GM15510 (cell line): ENCODE data around the gene CREB5.

Experiments
- POLR2A ChIP-seq: IDR thresholded peaks from 3 replicates; pipeline ENCODE4 v1.6.1; 2011; ENCODE audit warnings: borderline replicate concordance; ENCODE audit not compliant: insufficient read length; ENCODE audit errors: extremely low read depth

The CREB5 gene

DNA sequence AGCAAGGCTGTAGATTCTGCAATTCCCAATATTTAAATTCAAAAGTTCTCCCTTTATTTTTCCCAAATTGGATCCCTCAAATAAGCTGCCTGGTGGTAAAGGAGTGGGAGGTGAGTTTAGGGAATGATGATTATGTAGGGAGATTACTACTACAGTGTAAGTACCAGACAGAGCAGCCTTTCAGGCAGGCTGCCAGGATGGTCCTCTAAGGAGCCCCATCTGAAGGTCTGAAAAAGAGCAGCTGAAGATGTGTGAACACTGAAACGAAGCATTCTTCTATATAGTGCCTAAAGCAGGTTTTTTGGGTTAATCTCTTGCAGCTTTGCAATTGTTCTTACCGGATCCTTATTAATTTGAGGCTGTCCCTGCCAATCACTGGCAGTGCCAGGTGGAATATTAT, 84.7 kb downstream of the CREB5 start:
- TF ChIP-seq POLR2A = no peak

GRCh38 chr7:28498636-28499035, 86.3 kb downstream of the CREB5 start:
- TF ChIP-seq POLR2A = no peak

DNA sequence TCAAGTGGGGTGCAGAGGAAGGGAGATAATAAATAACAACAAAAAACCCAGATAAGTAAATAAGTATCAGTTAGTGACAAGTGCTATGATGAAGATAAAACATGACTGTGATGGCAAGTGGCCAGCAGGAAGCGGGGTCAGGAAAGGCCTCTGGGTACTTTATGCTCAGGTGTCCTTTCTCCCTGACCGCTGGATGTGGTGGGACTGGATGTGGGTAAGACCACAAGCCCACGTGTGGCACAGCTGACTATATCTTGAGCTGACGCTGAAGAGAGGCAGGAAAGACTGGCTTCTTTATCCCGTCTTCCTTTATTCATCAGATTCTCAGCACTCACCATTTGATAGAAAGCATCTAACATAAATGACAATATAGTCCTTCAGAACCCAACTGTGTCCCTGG, 87.8 kb downstream of the CREB5 start:
- no peak for TF ChIP-seq POLR2A

DNA sequence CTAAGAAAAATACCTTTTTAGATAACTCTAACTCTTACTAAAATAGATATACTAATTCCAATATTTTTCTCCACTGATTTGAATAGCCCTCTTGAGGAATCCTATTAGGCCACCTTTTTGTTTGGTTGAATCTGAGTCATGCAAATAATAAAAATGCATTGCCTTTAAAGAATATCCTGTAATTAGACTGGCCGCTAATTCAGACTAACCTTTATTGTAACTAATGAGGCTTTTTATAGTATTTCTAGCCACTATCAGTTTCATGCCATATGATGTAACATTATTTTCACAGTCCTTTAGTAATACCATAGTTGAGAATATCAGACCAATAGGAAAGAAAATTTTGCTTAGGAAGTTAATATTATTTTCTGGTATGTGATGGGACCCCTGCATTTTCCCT, 90.1 kb downstream of the CREB5 start:
- no peak for TF ChIP-seq POLR2A

DNA sequence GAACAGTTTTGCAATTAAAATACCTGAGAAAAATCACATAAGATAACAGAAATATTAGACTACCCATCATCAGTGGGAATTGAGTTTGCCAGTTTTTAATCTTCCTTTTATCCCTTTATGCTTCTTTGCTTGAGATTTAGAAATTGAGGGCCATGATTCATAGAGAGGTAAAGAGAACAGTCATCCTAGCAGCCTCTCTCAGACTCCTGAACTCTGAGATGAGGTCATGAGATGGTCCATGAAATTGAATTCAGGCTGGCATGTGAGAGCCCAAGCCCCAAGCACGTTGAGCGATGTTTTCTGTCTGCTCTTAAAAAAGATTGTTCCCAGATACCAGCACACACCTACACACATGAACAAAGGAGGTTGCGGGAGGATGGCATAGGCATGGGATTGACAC, 91.1 kb downstream of the CREB5 start:
- TF ChIP-seq POLR2A = no peak

DNA sequence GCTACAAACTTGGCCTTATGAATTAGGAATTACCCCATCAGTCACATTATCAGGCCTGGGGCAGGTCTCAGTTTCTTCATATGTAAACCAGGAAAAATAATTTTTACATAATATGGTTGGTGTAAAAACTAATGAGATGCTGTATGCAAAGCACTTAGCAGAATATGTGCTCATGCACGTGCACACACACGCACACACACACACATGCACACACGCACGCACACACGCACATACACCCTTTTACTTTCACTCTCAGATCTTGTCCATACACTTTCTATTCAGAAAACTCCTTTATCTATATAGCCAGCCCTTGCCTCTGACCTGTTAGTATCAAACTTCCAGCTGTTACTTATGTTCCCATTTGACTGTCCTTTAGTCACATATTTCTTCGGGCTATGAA, 92.7 kb downstream of the CREB5 start:
- TF ChIP-seq POLR2A = no peak

DNA sequence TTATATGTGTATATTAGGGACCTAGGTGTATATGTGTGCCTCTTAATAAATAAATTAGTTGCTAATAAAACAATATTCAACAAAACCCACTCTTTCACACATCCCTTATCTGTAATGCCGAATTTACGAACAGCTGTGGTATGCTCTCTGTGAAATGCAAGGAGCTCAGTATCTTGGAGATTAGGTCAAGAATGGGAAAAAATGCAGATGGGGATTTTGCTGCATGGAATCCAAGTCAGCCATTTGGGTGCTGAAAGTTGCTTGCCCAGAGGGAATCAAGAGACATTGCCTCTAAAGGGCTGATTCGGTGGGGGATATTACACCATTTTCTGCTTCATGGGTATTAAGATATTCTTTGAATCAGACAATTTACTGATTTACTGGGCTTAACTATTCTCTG, 93.5 kb downstream of the CREB5 start:
- no peak for TF ChIP-seq POLR2A

- TF ChIP-seq POLR2A = no peak
Measured at GRCh38 chr7:28507525-28508282, 95.4 kb downstream of the CREB5 start.

GRCh38 chr7:28509251-28510025, 97.1 kb downstream of the CREB5 start:
- peak; percentile 17 for TF ChIP-seq POLR2A

GRCh38 chr7:28510026-28510369, 97.7 kb downstream of the CREB5 start:
- TF ChIP-seq POLR2A = no peak

- no peak for TF ChIP-seq POLR2A
Measured at GRCh38 chr7:28512668-28513440, 100.5 kb downstream of the CREB5 start.

GRCh38 chr7:28516390-28517172, 104.3 kb downstream of the CREB5 start:
- no peak for TF ChIP-seq POLR2A

GRCh38 chr7:28517206-28517605, 104.9 kb downstream of the CREB5 start:
- no peak for TF ChIP-seq POLR2A

GRCh38 chr7:28517606-28518005, 105.3 kb downstream of the CREB5 start:
- TF ChIP-seq POLR2A = no peak
